Measurements from ENCODE around the gene RASSF5. TPM values are rescaled to one million over a fixed set of nuclear protein-coding genes. Genes with fewer than 3 reads are reported as not detected.
A peak's percentile ranks its signal among the peaks of the same experiment; 100 is the strongest.

RASSF5 gene
- total RNA-seq, 1 donor from 2014 or later: 5.3 TPM

DNA sequence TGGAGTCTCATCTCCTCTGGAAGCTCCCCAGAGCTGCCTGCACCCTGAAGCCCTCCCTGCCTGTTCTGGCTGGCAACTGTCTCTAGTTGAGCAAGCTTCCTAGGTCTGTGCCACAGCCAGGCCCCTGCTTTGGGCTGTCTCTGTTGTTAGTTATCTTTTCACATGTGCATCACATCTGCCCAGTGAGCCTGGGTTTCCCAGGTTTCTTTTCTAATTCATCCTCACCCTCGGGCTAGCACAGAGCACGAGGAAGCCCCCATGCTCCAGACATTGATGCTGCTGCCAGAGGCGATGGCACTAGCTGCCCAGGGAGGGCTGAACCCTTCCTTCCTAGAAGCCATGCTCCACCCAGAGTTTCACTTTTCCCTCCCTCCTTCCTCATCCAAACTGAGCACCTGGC lies 27.2 kb downstream of the RASSF5 start:
- no peak for DNase-seq (ENCODE audit: missing footprints)
- no peak for ATAC-seq

DNA sequence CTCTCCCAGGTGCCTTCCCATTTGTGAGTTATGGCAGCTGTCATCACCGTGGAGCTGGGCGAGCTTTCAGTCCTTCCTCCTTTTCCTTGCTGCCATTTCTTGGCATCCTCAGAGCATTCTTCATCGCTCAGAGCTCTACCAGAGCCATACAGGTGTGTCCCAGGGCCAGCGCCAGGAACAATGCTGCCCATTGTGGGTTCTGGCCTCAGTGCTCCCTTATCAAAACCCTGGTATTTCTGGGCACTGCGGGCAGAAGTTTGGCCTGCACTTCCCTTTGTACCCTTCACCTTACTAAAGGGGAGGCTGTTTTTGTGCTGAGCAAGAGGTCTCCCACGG lies 28.5 kb downstream of the RASSF5 start:
- no peak for ATAC-seq
- no peak for DNase-seq (ENCODE audit: missing footprints)
- intact Hi-C loops (cut with DNase I): no loop called here

More for the DNA sequence above, 27.2 kb downstream of the RASSF5 start:
- intact Hi-C loops (cut with DNase I): no loop called here

DNA sequence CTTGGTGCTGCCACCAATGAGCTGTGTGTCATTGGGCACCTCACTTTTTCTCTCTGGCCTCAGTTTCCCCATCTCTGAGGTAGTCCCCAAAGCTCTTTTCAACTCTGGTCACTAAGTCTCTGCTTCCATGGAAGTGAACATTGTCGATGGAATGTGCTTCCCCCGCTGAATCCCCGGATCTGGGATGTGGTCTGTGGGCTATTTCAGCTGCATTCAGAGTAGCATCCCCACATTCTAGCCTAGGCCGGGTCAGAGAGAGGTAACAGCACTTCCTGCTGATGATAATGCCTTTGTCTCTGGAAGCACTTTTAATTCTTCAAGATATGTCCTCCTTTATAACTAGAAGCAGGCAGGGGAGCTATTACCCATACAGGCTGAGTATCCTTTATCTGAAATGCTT lies 29.8 kb downstream of the RASSF5 start:
- intact Hi-C loops (cut with DNase I): no loop called here
- DNase-seq (ENCODE audit: missing footprints) (no peak), ATAC-seq (no peak)

DNA sequence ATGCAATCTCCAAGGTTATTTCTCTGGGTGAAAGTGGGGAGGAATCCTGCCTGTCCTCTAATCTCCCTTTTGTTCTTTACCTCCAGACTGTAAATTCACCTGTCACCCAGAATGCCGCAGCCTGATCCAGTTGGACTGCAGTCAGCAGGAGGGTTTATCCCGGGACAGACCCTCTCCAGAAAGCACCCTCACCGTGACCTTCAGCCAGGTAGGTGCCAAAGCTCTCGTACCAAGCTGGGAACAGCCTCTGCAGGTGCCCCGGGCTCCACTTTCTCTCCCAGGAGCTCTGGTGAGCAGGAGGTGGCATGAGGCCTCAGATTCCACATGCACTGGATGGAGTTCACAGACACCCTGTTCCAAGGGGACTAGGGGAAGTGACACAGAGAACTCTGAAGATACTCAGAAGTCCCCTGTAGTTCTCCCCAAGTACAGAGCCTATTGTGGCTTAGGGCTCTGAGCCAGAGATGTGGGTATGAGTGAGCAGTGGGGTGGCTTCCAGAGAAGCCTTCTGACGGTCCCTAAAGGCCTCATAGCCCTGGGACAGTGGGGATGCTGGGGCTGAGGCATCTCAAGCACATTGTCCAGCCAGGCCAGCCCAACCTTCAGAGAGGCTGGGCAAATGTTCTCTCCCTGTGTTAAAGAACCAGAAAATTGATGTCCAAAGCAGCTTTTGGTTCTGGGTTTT lies 30.9 kb downstream of the RASSF5 start:
- intact Hi-C loops (cut with DNase I): no loop called here
- DNase-seq (ENCODE audit: missing footprints) (no peak), ATAC-seq (no peak)

DNA sequence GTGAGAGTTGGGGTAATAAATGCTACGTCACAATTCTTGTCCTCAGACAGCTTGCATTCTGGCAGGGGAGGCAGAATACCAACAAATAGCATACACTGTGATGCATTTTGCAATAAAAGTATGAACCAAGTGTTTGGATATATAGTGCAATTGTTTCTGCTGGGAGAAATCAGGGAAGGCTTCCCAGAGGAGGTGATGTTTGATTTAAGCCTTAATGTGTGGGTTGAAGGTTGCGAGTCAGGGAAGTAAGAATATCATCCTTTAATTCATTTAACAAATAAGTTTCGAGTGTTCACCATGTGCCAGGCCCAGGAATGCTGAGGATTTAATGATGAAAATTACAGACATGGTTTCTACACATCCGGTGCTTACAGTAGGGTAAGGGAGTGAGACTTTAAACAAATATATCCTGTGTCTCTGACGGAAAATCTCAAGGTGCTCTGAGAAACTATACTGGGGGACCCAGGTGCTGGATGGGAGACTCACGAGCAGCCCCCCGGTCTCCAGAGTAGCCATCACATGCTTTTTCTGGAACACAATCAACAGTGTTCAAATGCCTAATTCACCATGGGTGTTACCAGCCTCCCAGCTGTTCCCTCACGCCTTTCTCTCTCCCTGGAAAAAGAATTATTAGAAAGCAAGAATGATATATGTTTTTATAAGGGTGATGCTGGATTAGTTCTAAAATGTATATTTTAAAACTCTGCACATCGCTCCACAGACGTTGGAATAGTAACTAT lies 31.7 kb downstream of the RASSF5 start:
- ATAC-seq: no peak
- intact Hi-C loops (cut with DNase I): no loop called here
- no peak for DNase-seq (ENCODE audit: missing footprints)

- DNase-seq (ENCODE audit: missing footprints) (no peak), ATAC-seq (peak; percentile 75)
- intact Hi-C loops (cut with DNase I): loop anchor here (5.0 kb wide), 1 partner anchor 48 kb away; no protein-coding TSS in a partner anchor
Measured at GRCh38 chr1:206540044-206540780, 32.9 kb downstream of the RASSF5 start.

DNA sequence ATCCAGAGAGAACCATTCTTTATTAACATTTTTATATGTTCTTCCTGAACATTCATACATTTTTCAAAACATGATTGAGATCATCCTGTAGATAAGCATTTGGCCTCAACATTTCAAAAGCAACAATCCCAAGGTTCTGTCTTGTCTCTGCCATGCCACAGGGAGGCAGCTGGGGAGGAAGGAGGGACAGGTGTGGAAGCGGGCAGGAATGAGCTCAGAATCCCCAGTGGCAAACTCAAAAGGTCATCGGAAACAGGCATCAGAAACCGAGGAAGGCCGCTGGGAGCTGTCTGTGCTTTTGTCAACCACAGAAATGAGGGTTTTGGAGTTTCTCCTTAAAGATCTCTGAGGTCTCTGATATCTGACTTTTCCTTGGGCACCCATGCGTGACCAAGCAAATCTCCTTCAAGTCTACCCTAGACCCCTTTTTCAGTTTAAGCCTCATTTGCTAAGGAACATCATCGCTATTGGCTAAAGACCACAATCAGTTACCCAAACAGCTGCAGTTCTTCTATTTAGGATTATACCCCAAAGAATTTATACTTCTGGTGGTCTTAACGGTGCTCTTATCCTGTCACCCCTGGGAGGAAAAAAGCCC lies 34.0 kb downstream of the RASSF5 start:
- intact Hi-C loops (cut with DNase I): loop anchor here (5.0 kb wide), 1 partner anchor 49 kb away; no protein-coding TSS in a partner anchor
- DNase-seq (ENCODE audit: missing footprints) (no peak), ATAC-seq (no peak)

DNA sequence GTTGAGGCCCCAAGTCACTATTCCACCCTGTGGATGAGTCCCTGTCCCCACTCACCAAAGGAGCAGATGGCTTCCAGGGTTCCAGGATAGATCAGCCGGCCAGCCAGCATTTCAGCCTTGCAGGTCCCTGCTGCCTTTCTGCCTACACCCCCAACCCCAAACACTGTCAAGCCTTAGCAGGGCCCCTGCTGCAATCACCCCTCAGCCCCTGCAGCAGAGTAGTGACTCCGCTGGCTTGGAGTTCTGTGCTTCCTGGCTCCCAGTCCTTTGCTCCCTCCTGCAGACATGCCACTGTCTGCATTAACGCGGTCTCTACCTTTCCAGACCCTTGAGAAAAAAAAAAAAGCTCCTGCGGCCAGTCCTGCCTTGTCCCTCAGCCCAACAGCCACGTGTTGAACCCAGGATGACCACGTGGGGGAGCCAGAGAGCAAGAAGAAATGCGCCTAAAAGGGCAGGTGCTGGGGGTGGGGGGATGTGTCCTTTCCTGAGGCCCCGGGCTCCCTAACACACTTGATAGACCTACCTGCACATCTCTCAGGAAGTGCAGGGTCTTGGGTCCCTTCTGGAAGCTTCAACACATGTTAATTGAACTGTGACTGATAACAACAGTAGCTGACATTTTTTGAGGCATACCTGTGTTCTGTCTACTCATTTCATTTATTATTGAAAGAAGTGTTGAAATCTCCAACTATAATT lies 37.4 kb downstream of the RASSF5 start:
- DNase-seq (ENCODE audit: missing footprints): peak; percentile 79
- peak; percentile 62 for ATAC-seq
- intact Hi-C loops (cut with DNase I): loop anchor here (1.0 to 5.0 kb wide), 2 partner anchors 39 to 52 kb away; no protein-coding TSS in a partner anchor

DNA sequence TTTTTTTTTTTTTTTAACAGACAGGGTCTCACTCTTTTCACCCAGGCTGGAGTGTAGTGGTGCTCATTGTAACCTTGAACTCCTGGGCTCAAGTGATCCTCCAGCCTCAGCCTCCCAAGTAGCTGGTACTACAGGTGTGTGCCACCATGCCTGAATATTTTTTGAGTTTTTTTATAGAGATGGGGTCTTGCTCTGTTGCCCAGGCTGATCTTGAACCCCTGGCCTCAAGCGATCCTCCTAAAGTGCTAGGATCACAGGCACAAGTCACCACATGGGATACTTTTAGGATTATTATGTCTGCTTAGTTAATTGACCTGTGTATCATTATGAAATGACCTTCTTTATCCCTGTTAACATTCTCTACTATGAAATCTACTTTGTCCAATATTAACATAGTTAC lies 38.0 kb downstream of the RASSF5 start:
- intact Hi-C loops (cut with DNase I): no loop called here
- DNase-seq (ENCODE audit: missing footprints) (no peak), ATAC-seq (no peak)

DNA sequence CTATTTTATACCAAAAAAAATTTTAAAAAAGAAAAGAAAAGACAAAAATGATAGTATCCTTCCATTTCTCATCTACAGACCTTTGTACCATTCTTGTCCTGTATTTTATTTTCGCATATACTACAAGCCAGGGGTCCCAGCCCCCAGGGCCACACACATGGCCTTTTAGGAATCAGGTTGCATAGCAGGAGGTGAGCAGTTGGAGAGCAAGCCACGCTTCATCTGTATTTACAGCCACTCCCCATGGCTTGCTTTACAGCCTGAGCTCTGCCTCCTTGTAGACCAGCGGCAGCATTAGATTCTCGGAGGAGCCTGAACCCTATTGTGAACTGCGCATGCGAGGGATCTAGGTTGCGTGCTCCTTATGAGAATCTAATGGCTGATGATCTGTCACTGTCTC lies 39.8 kb downstream of the RASSF5 start:
- DNase-seq (ENCODE audit: missing footprints) (no peak), ATAC-seq (no peak)
- intact Hi-C loops (cut with DNase I): no loop called here

DNA sequence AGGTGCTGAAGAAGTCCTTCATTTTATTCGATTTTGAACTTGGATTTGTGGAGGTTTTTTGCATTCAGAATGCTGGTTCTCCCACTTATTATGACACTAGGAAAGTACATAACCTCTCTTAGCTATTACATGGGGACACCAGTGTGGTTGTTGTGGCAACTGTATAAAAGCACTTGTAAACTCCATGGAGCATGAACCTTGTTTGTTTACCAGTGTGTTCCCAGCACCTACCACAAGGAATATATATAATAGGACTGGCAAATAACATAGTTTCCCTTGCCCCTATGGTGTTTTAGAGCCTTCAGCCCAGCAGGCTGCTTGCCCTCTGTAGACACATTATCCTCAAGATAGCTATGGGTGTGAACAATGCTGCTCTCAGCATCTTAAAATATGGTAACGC lies 43.1 kb downstream of the RASSF5 start:
- intact Hi-C loops (cut with DNase I): no loop called here
- ATAC-seq: no peak
- no peak for DNase-seq (ENCODE audit: missing footprints)

- intact Hi-C loops (cut with DNase I): no loop called here
- ATAC-seq (peak; percentile 35), DNase-seq (ENCODE audit: missing footprints) (no peak)
Measured at GRCh38 chr1:206551296-206551985, 44.1 kb downstream of the RASSF5 start.

DNA sequence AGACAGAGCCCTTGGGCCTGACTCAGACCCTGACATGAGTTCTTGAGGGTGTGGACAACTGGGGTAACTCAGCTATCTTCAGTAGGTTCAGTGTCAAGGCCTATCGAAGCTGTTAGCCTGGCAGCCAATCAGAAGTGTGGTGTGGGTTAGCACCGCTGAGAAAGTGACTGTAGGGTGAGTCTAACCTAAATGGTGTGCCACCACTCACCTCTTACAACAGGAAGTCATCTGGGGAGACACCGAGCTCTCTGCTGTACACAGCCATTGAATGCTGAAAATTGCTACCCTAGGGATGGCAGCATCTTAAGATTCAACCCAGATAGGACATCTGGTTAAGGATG lies 44.6 kb downstream of the RASSF5 start:
- intact Hi-C loops (cut with DNase I): no loop called here
- no peak for DNase-seq (ENCODE audit: missing footprints)
- no peak for ATAC-seq

DNA sequence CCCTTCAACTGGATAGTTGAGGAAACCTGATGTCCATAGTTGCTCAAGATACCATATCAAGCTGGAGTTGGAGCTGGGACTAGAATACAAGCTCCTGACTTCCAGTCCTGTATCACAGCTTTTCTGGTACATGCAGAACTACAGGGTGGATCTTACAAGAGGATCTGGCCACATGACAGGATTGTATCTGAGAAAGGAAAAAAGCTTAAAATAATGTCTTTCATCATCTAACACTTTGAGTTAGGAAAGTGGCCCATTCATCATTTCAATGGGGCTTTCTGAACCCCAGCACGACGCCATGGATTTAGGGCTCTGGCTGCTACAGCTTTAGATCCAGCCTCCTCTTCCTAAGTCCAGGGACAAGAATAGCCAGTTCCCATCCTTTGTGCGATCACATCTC lies 46.9 kb downstream of the RASSF5 start:
- ATAC-seq (no peak), DNase-seq (ENCODE audit: missing footprints) (no peak)
- intact Hi-C loops (cut with DNase I): no loop called here

DNA sequence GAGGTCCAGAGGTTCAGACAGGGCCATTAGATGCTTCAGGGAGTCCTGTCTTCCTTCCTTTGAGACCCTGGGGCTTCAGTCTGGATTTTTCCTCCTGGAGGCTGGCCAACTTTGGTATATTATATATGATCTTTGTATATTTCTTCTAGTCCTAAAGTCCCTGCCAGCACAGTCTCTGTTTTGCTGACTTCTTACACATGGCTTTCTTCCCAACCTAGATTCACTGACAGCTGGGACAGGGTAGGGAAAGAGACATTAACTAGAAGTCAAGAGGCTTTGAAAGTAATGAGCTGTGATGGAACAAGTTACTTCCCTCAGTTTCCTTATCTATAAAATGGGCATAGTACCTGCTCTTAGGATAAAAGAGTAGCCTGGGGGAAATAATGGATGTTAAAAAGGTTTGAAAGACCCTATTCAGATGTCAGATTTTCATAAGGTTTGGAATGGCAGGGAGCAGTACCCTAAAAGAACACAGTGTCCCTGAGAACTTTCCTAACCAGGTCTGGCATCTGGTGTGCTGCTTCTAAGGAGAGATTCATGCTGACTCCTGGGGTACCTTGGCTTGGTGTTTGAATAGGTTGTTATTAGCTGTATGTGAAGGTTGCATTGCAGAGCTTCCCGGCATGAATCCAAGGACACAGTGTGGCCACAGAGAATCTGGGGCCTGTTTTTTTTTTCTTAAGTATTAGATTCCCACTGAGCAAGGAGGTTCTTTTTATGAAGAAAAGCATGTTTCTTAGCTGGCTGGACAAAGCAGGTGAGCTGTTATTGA lies 47.6 kb downstream of the RASSF5 start:
- intact Hi-C loops (cut with DNase I): no loop called here
- no peak for DNase-seq (ENCODE audit: missing footprints)
- no peak for ATAC-seq

DNA sequence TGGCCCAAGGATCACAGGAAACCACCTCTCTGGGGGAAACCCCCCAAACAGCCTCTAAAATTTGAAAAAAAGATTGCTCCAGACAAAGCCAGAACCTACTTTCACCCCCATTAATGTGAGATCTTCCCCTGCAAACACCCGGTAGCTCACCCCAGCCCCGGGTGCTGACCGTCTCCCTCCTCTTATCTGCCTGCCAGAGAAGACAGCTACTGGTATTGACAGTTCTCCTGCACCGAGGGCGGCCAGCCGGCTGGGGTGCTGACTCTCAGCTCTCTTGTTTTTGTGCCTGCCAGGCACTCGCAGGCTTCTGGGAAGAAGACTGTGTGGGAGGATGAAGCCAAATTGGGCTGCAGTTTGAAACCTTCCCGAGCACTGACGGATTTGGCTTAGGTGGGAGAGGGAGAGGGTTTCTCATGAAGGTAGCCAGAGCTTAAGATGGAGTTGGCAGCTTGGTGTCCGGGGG lies 48.2 kb downstream of the RASSF5 start:
- ATAC-seq (peak; percentile 44), DNase-seq (ENCODE audit: missing footprints) (no peak)
- intact Hi-C loops (cut with DNase I): no loop called here

DNA sequence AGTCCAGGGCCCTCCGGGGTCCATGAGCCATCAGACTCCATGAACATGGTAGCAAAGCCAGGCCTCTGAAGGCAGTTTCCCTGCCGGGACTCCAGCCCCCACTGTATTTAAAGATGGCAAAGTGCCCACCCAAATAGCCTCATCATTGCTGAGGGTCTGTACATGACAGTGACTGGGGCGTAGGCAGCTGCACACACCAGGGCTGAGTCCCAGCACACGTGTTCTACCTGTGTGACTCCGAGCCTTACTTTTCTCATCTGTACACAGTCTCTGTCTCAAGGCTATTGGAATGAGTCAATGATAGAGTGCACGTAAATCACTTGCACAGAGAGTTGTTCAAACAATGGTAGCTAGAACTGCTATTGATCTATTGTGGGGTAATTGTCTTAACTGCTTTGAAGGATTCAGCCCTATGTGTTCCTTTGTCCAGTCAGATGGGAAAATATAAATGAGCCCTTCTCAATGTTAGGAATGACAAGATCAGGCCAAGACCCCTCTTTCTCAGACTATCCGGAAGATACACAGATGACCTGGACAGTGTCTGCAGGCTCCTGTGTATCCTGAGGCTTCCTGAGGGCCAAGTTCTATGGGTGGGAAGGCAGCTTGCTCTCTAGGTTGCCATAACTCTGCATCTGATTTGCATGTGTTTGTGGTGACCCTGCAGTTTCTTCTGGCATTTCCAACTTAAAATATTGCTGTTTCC lies 48.9 kb downstream of the RASSF5 start:
- ATAC-seq (no peak), DNase-seq (ENCODE audit: missing footprints) (no peak)
- intact Hi-C loops (cut with DNase I): no loop called here

Measured in Right ventricle myocardium inferior (tissue), 1 donor.